Activated CD8-positive, alpha-beta T cell treated with anti-CD3 and anti-CD28 coated beads, Interleukin-2, amount 10 ng/mL, durations not matched to agents 7 days and 5 days (primary cell): ENCODE results near the gene SPG21. TPM values are rescaled to one million over a fixed set of nuclear protein-coding genes. Genes with fewer than 3 reads are reported as not detected.

ENCODE experiments used
- ATAC-seq: fragments of 150-1000 bp; cut with Tn5 transposase; one replicate; pipeline ENCODE4 v1.10.0; 2021; ENCODE audit warnings: moderate library complexity
- CTCF ChIA-PET: fragments of 350-600 bp; sonication (Branson Sonifier 250); formaldehyde crosslinking; loops from one replicate; lab custom pipeline; 2021; ENCODE audit warnings: antibody characterized with exemption; lab: Charles Lee
- POLR2A ChIA-PET: fragments of 350-600 bp; sonication (Branson Sonifier 250); formaldehyde crosslinking; loops from one replicate; lab custom pipeline; 2021; ENCODE audit warnings: antibody characterized with exemption; lab: Charles Lee
- DNase-seq: peaks from one replicate; pipeline ENCODE4 v3.0.0-alpha.2; 2020
- H3K27ac Mint-ChIP-seq: one replicate; pipeline ENCODE4 v1.8.0; 2021; ENCODE audit warnings: mild to moderate bottlenecking, mixed read lengths
- H3K27me3 Mint-ChIP-seq: one replicate; pipeline ENCODE4 v1.8.0; 2021; ENCODE audit warnings: low read depth, mixed read lengths
- H3K36me3 Mint-ChIP-seq: one replicate; pipeline ENCODE4 v1.8.0; 2021; ENCODE audit warnings: low read depth, mixed read lengths
- H3K4me1 Mint-ChIP-seq: one replicate; pipeline ENCODE4 v1.8.0; 2021; ENCODE audit warnings: low read depth, mixed read lengths
- H3K4me3 Mint-ChIP-seq: one replicate; pipeline ENCODE4 v1.8.0; 2021; ENCODE audit warnings: mild to moderate bottlenecking, mixed read lengths
- H3K9me3 Mint-ChIP-seq: one replicate; pipeline ENCODE4 v1.8.0; 2022; ENCODE audit warnings: mixed read lengths; ENCODE audit not compliant: insufficient read depth
- total RNA-seq, 2 experiments: library from RNA; stranded (reverse); gene quantifications; one replicate each; pipeline ENCODE4 v1.2.3, GENCODE V29; 2021

The SPG21 gene
- total RNA-seq, 2 experiments from 2014 or later = 53.8 to 55.1 TPM

GRCh38 chr15:64954395-64954794 is 35.3 kb downstream of the SPG21 start:
- H3K27ac Mint-ChIP-seq = no peak overlapping the region
- no peaks in the 10 kb centered on the region for H3K27me3 Mint-ChIP-seq
- no peak for ATAC-seq
- ChIA-PET POLR2A (no interaction called here), CTCF (no interaction called here)
- H3K4me3 Mint-ChIP-seq = no peak overlapping the region
- no peaks in the 10 kb centered on the region for H3K9me3 Mint-ChIP-seq
- DNase-seq = no peak
- H3K4me1 Mint-ChIP-seq = no peaks in the 10 kb centered on the region
- H3K36me3 Mint-ChIP-seq = peaks cover 13% of the 10 kb centered on the region

- no peak overlapping the region for H3K4me3 Mint-ChIP-seq
- H3K27me3 Mint-ChIP-seq = no peaks in the 10 kb centered on the region
- ChIA-PET POLR2A (no interaction called here), CTCF (no interaction called here)
- no peaks in the 10 kb centered on the region for H3K4me1 Mint-ChIP-seq
- no peak for DNase-seq
- peaks cover 7% of the 10 kb centered on the region for H3K36me3 Mint-ChIP-seq
- H3K27ac Mint-ChIP-seq = peak overlapping the region; percentile 42
- no peak for ATAC-seq
- no peaks in the 10 kb centered on the region for H3K9me3 Mint-ChIP-seq
Observed at GRCh38 chr15:64951777-64952418, 37.8 kb downstream of the SPG21 start.

GRCh38 chr15:64950888-64951287 is 38.8 kb downstream of the SPG21 start:
- ATAC-seq (no peak), DNase-seq (no peak)
- H3K36me3 Mint-ChIP-seq = peaks cover 7% of the 10 kb centered on the region
- no peaks in the 10 kb centered on the region for H3K27me3 Mint-ChIP-seq
- ChIA-PET POLR2A (no interaction called here), CTCF (interaction anchor here (1.4 kb wide), 1 partner anchor 11 kb away, joined by 3 read pairs; no protein-coding TSS in a partner anchor)
- H3K9me3 Mint-ChIP-seq = no peaks in the 10 kb centered on the region
- no peaks in the 10 kb centered on the region for H3K4me1 Mint-ChIP-seq
- H3K4me3 Mint-ChIP-seq = no peak overlapping the region
- peak overlapping the region; percentile 20 for H3K27ac Mint-ChIP-seq

- CTCF ChIA-PET = interaction anchor here (1.4 kb wide), 1 partner anchor 13 kb away, joined by 3 read pairs; no protein-coding TSS in a partner anchor
Observed at GRCh38 chr15:64949383-64950186, 40.1 kb downstream of the SPG21 start.

GRCh38 chr15:64948916-64949315 is 40.8 kb downstream of the SPG21 start:
- Mint-ChIP-seq H3K36me3 (no peaks in the 10 kb centered on the region), H3K9me3 (no peaks in the 10 kb centered on the region), H3K27me3 (no peaks in the 10 kb centered on the region), H3K4me1 (no peaks in the 10 kb centered on the region), H3K27ac (no peak overlapping the region), H3K4me3 (no peak overlapping the region)
- ATAC-seq (no peak), DNase-seq (no peak)
- CTCF ChIA-PET = no interaction called here
- POLR2A ChIA-PET = no interaction called here

More at GRCh38 chr15:64949383-64950186, 40.1 kb downstream of the SPG21 start:
- Mint-ChIP-seq H3K9me3 (no peaks in the 10 kb centered on the region), H3K27ac (no peak overlapping the region), H3K27me3 (no peaks in the 10 kb centered on the region), H3K4me3 (no peak overlapping the region), H3K4me1 (no peaks in the 10 kb centered on the region), H3K36me3 (no peaks in the 10 kb centered on the region)
- POLR2A ChIA-PET = no interaction called here
- ATAC-seq (no peak), DNase-seq (no peak)

- Mint-ChIP-seq H3K27ac (no peak overlapping the region), H3K36me3 (no peaks in the 10 kb centered on the region), H3K4me1 (no peaks in the 10 kb centered on the region), H3K9me3 (no peaks in the 10 kb centered on the region), H3K4me3 (no peak overlapping the region), H3K27me3 (no peaks in the 10 kb centered on the region)
- CTCF ChIA-PET = no interaction called here
- POLR2A ChIA-PET = no interaction called here
- ATAC-seq (no peak), DNase-seq (no peak)
Observed at GRCh38 chr15:64947211-64947610, 42.5 kb downstream of the SPG21 start.

- no peaks in the 10 kb centered on the region for H3K36me3 Mint-ChIP-seq
- ATAC-seq (no peak), DNase-seq (no peak)
- H3K27me3 Mint-ChIP-seq = no peaks in the 10 kb centered on the region
- no peak overlapping the region for H3K27ac Mint-ChIP-seq
- ChIA-PET POLR2A (interaction anchor here (0.6 kb wide), 1 partner anchor 35 kb away, joined by 3 read pairs; no protein-coding TSS in a partner anchor), CTCF (no interaction called here)
- no peak overlapping the region for H3K4me3 Mint-ChIP-seq
- H3K4me1 Mint-ChIP-seq = no peaks in the 10 kb centered on the region
- no peaks in the 10 kb centered on the region for H3K9me3 Mint-ChIP-seq
Observed at GRCh38 chr15:64944961-64945360, 44.8 kb downstream of the SPG21 start.

- H3K4me3 Mint-ChIP-seq = no peak overlapping the region
- CTCF ChIA-PET = no interaction called here
- no peaks in the 10 kb centered on the region for H3K9me3 Mint-ChIP-seq
- H3K4me1 Mint-ChIP-seq = no peaks in the 10 kb centered on the region
- POLR2A ChIA-PET = no interaction called here
- ATAC-seq (no peak), DNase-seq (no peak)
- H3K27me3 Mint-ChIP-seq = no peaks in the 10 kb centered on the region
- H3K36me3 Mint-ChIP-seq = no peaks in the 10 kb centered on the region
- H3K27ac Mint-ChIP-seq = no peak overlapping the region
Observed at GRCh38 chr15:64943512-64944225, 46.0 kb downstream of the SPG21 start.

- Mint-ChIP-seq H3K36me3 (no peaks in the 10 kb centered on the region), H3K4me3 (no peak overlapping the region), H3K4me1 (peaks cover 6% of the 10 kb centered on the region), H3K27me3 (no peaks in the 10 kb centered on the region), H3K27ac (no peak overlapping the region), H3K9me3 (no peaks in the 10 kb centered on the region)
- ATAC-seq (no peak), DNase-seq (peak; percentile 15)
- POLR2A ChIA-PET = interaction anchor here (0.6 kb wide), 1 partner anchor 1474 kb away, joined by 3 read pairs; no protein-coding TSS in a partner anchor
- CTCF ChIA-PET = no interaction called here
Observed at GRCh38 chr15:64942356-64942755, 47.4 kb downstream of the SPG21 start.

- ChIA-PET POLR2A (no interaction called here), CTCF (interaction anchor here (1.0 kb wide), 1 partner anchor 252 kb away, joined by 3 read pairs; no protein-coding TSS in a partner anchor)
- no peak for ATAC-seq
Observed at GRCh38 chr15:64938192-64938591, 51.5 kb downstream of the SPG21 start.

GRCh38 chr15:64934023-64934422 is 55.7 kb downstream of the SPG21 start:
- H3K9me3 Mint-ChIP-seq = no peaks in the 10 kb centered on the region
- ChIA-PET CTCF (no interaction called here), POLR2A (no interaction called here)
- H3K27ac Mint-ChIP-seq = no peak overlapping the region
- no peak overlapping the region for H3K4me3 Mint-ChIP-seq
- H3K27me3 Mint-ChIP-seq = no peaks in the 10 kb centered on the region
- peak; percentile 13 for DNase-seq
- ATAC-seq = no peak
- H3K4me1 Mint-ChIP-seq = peaks cover 10% of the 10 kb centered on the region
- peaks cover 4% of the 10 kb centered on the region for H3K36me3 Mint-ChIP-seq

More at GRCh38 chr15:64938192-64938591, 51.5 kb downstream of the SPG21 start:
- peak; percentile 13 for DNase-seq
- H3K4me3 Mint-ChIP-seq = no peak overlapping the region
- H3K36me3 Mint-ChIP-seq = peaks cover 4% of the 10 kb centered on the region
- H3K27ac Mint-ChIP-seq = no peak overlapping the region
- no peaks in the 10 kb centered on the region for H3K9me3 Mint-ChIP-seq
- peaks cover 6% of the 10 kb centered on the region for H3K4me1 Mint-ChIP-seq
- no peaks in the 10 kb centered on the region for H3K27me3 Mint-ChIP-seq
